DOHH2 (cell line): ENCODE results near the gene FAM120A.

ENCODE experiments used
- H3F3A ChIP-seq: fragments of 200-600 bp; sonication (generic), shearing (Covaris generic); 2 replicates; pipeline ENCODE4 v1.6.0; 2016; ENCODE audit warnings: antibody characterized with exemption, mild to moderate bottlenecking; ENCODE audit not compliant: control insufficient read depth, insufficient read depth
- H3K27ac ChIP-seq: fragments of 200-600 bp; sonication (generic); 2 replicates; pipeline ENCODE4 v1.5.1; 2014; ENCODE audit warnings: low read depth, mild to moderate bottlenecking, low read length, moderate library complexity
- H3K27me3 ChIP-seq: fragments of 200-600 bp; sonication (generic); 2 replicates; pipeline ENCODE4 v1.6.1; 2014; ENCODE audit warnings: mild to moderate bottlenecking, low read length, mixed read lengths; ENCODE audit not compliant: control insufficient read depth
- H3K36me3 ChIP-seq: fragments of 200-600 bp; sonication (generic); 2 replicates; pipeline ENCODE4 v1.6.1; 2014; ENCODE audit warnings: mild to moderate bottlenecking, low read length, moderate library complexity, mixed read lengths; ENCODE audit not compliant: control insufficient read depth
- H3K4me1 ChIP-seq: fragments of 200-600 bp; sonication (generic); 2 replicates; pipeline ENCODE4 v1.6.1; 2014; ENCODE audit warnings: mild to moderate bottlenecking, low read length, mixed read lengths; ENCODE audit not compliant: control insufficient read depth
- H3K4me2 ChIP-seq: fragments of 200-600 bp; sonication (generic); 2 replicates; pipeline ENCODE4 v1.6.0; 2014; ENCODE audit warnings: mild to moderate bottlenecking, low read length, moderate library complexity
- H3K4me3 ChIP-seq: fragments of 200-600 bp; sonication (generic); 2 replicates; pipeline ENCODE4 v1.5.1; 2014; ENCODE audit warnings: mild to moderate bottlenecking, low read length, mixed read lengths
- H3K79me2 ChIP-seq: fragments of 200-600 bp; sonication (generic); 2 replicates; pipeline ENCODE4 v1.6.1; 2014; ENCODE audit warnings: mild to moderate bottlenecking, low read length, mixed read lengths; ENCODE audit not compliant: control insufficient read depth
- H3K9me2 ChIP-seq: fragments of 200-600 bp; sonication (generic); replicated peaks from 2 replicates; pipeline ENCODE4 v1.6.1; 2014; ENCODE audit warnings: mild to moderate bottlenecking, low read length, mixed read lengths; ENCODE audit not compliant: control insufficient read depth
- H3K9me3 ChIP-seq: fragments of 200-600 bp; sonication (generic); 2 replicates; pipeline ENCODE4 v1.6.1; 2014; ENCODE audit warnings: antibody characterized with exemption, low read length, mixed read lengths; ENCODE audit not compliant: control insufficient read depth, insufficient read depth
- H4K20me1 ChIP-seq: fragments of 200-600 bp; sonication (generic); 2 replicates; pipeline ENCODE4 v1.6.0; 2014; ENCODE audit warnings: low read depth, mild to moderate bottlenecking, antibody characterized with exemption, low read length, moderate library complexity; ENCODE audit not compliant: control insufficient read depth, insufficient read depth
- CTCF ChIP-seq: fragments of 200-600 bp; sonication (generic); IDR thresholded peaks from one replicate; pipeline ENCODE4 v1.5.1; 2014; ENCODE audit warnings: antibody characterized with exemption, mild to moderate bottlenecking, low read depth, low read length; ENCODE audit not compliant: poor library complexity, severe bottlenecking
- EZH2phosphoT487 ChIP-seq: fragments of 200-600 bp; sonication (generic); IDR thresholded peaks from 2 replicates; pipeline ENCODE4 v1.6.1; 2017; ENCODE audit warnings: borderline replicate concordance, mild to moderate bottlenecking, antibody characterized with exemption, low read length, moderate library complexity, mixed read lengths

The FAM120A gene

GRCh38 chr9:93557366-93558137 is 106.1 kb downstream of the FAM120A start:
- TF ChIP-seq EZH2phosphoT487 (no peak), CTCF (no peak)

GRCh38 chr9:93558503-93558902 is 107.0 kb downstream of the FAM120A start:
- Histone ChIP-seq H3K4me1 (no peaks in the 10 kb centered on the region), H3K9me2 (no peaks in the 10 kb centered on the region), H3K27me3 (no peaks in the 10 kb centered on the region), H3K9me3 (no peaks in the 10 kb centered on the region), H3K79me2 (no peaks in the 10 kb centered on the region), H4K20me1 (no peaks in the 10 kb centered on the region), H3K27ac (no peak overlapping the region), H3K36me3 (peaks cover 89% of the 10 kb centered on the region), H3K4me3 (no peak overlapping the region), H3K4me2 (no peak overlapping the region), H3F3A (peaks cover 9% of the 10 kb centered on the region)
- TF ChIP-seq CTCF = no peak
- no peak for TF ChIP-seq EZH2phosphoT487

More at GRCh38 chr9:93557366-93558137, 106.1 kb downstream of the FAM120A start:
- no peaks in the 10 kb centered on the region for H3K79me2 ChIP-seq
- H3K9me3 ChIP-seq = no peaks in the 10 kb centered on the region
- peaks cover 89% of the 10 kb centered on the region for H3K36me3 ChIP-seq
- no peaks in the 10 kb centered on the region for H3K4me1 ChIP-seq
- no peak overlapping the region for H3K4me2 ChIP-seq
- H3K4me3 ChIP-seq = no peak overlapping the region
- H3K27me3 ChIP-seq = no peaks in the 10 kb centered on the region
- H3F3A ChIP-seq = peaks cover 8% of the 10 kb centered on the region
- H4K20me1 ChIP-seq = no peaks in the 10 kb centered on the region
- no peaks in the 10 kb centered on the region for H3K9me2 ChIP-seq
- no peak overlapping the region for H3K27ac ChIP-seq

- no peak overlapping the region for H3K4me2 ChIP-seq
- H3F3A ChIP-seq = peaks cover 30% of the 10 kb centered on the region
- TF ChIP-seq EZH2phosphoT487 = no peak
- no peak for TF ChIP-seq CTCF
- no peaks in the 10 kb centered on the region for H3K27me3 ChIP-seq
- no peaks in the 10 kb centered on the region for H3K79me2 ChIP-seq
- no peaks in the 10 kb centered on the region for H4K20me1 ChIP-seq
- H3K9me2 ChIP-seq = no peaks in the 10 kb centered on the region
- peaks cover 88% of the 10 kb centered on the region for H3K36me3 ChIP-seq
- H3K9me3 ChIP-seq = no peaks in the 10 kb centered on the region
- no peak overlapping the region for H3K4me3 ChIP-seq
- H3K27ac ChIP-seq = no peak overlapping the region
- peaks cover 10% of the 10 kb centered on the region for H3K4me1 ChIP-seq
Measured at GRCh38 chr9:93560991-93561390, 109.5 kb downstream of the FAM120A start.
